GM21367 (cell line): ENCODE measurements around the gene PBX3.

ENCODE experiments used
- ATAC-seq: cut with Tn5 transposase; IDR thresholded peaks from one replicate; pipeline ENCODE4 v1.9.1; 2021; ENCODE audit not compliant: unreplicated experiment

The PBX3 gene

GRCh38 chr9:125932012-125932411, 184.8 kb downstream of the PBX3 start:
- ATAC-seq: no peak

GRCh38 chr9:125932746-125933455, 185.7 kb downstream of the PBX3 start:
- ATAC-seq: no peak

- no peak for ATAC-seq
These were observed 195.0 kb downstream of the PBX3 start for GRCh38 chr9:125942125-125942524.

- ATAC-seq: no peak
These were observed 196.7 kb downstream of the PBX3 start for GRCh38 chr9:125943831-125944230.

- no peak for ATAC-seq
These were observed 199.2 kb downstream of the PBX3 start for GRCh38 chr9:125946397-125946796.

GRCh38 chr9:125948887-125949596, 201.9 kb downstream of the PBX3 start:
- no peak for ATAC-seq

GRCh38 chr9:125949703-125950460, 202.7 kb downstream of the PBX3 start:
- no peak for ATAC-seq

GRCh38 chr9:125950880-125951471, 203.8 kb downstream of the PBX3 start:
- no peak for ATAC-seq

- no peak for ATAC-seq
These were observed 206.3 kb downstream of the PBX3 start for GRCh38 chr9:125953314-125954019.

- ATAC-seq: no peak
These were observed 208.9 kb downstream of the PBX3 start for GRCh38 chr9:125956102-125956501.

GRCh38 chr9:125959315-125959714, 212.1 kb downstream of the PBX3 start:
- ATAC-seq: no peak

- no peak for ATAC-seq
These were observed 212.9 kb downstream of the PBX3 start for GRCh38 chr9:125959951-125960619.

- no peak for ATAC-seq
These were observed 213.5 kb downstream of the PBX3 start for GRCh38 chr9:125960626-125961025.

- ATAC-seq: no peak
These were observed 213.9 kb downstream of the PBX3 start for GRCh38 chr9:125961072-125961471.

GRCh38 chr9:125963932-125964331, 216.8 kb downstream of the PBX3 start:
- ATAC-seq: no peak

- ATAC-seq: no peak
These were observed 217.6 kb downstream of the PBX3 start for GRCh38 chr9:125964702-125965225.

- no peak for ATAC-seq
These were observed 218.3 kb downstream of the PBX3 start for GRCh38 chr9:125965477-125965876.

- ATAC-seq: no peak
These were observed 219.3 kb downstream of the PBX3 start for GRCh38 chr9:125966466-125966865.

GRCh38 chr9:125966959-125967711, 220.0 kb downstream of the PBX3 start:
- ATAC-seq: no peak
